Epithelial cell of proximal tubule (primary cell): ENCODE measurements around the gene DAPK1. TPM values are rescaled to one million over a fixed set of nuclear protein-coding genes. Genes with fewer than 3 reads are reported as not detected.

Experiments
- DNase-seq: peaks from one replicate; pipeline ENCODE4 v3.0.0-alpha.2; 2011; ENCODE audit warnings: low read depth
- H3K4me3 ChIP-seq: 2 replicates; pipeline ENCODE4 v1.5.1; 2011; ENCODE audit warnings: low read depth, mild to moderate bottlenecking, low read length
- CTCF ChIP-seq: conservative IDR thresholded peaks from 2 replicates; pipeline ENCODE4 v1.5.1; 2012; ENCODE audit warnings: low read depth, mild to moderate bottlenecking, low read length
- total RNA-seq: library from RNA; depleted of rRNA; stranded (reverse); fragments of >200 nt; gene quantifications from 2 replicates; pipeline ENCODE4 v1.2.3, GENCODE V29; 2015

The DAPK1 gene
- total RNA-seq, 1 donor from 2014 or later: 46.3 TPM

GRCh38 chr9:87714819-87715218 lies 217.2 kb downstream of the DAPK1 start:
- DNase-seq: no peak
- TF ChIP-seq CTCF: no peak
- no peak overlapping the region for H3K4me3 ChIP-seq

GRCh38 chr9:87716141-87716540 lies 218.5 kb downstream of the DAPK1 start:
- DNase-seq: no peak
- no peak for TF ChIP-seq CTCF
- no peak overlapping the region for H3K4me3 ChIP-seq

GRCh38 chr9:87717456-87717855 lies 219.8 kb downstream of the DAPK1 start:
- no peak for DNase-seq
- H3K4me3 ChIP-seq: no peak overlapping the region
- TF ChIP-seq CTCF: no peak

- H3K4me3 ChIP-seq: no peak overlapping the region
- TF ChIP-seq CTCF: no peak
- DNase-seq: no peak
Observed at GRCh38 chr9:87718231-87718630, 220.6 kb downstream of the DAPK1 start.

- TF ChIP-seq CTCF: no peak
- H3K4me3 ChIP-seq: no peak overlapping the region
- no peak for DNase-seq
Observed at GRCh38 chr9:87718852-87719612, 221.4 kb downstream of the DAPK1 start.

- TF ChIP-seq CTCF: no peak
- no peak for DNase-seq
- H3K4me3 ChIP-seq: no peak overlapping the region
Observed at GRCh38 chr9:87720173-87720572, 222.5 kb downstream of the DAPK1 start.
